ENCODE data around the gene CDH18.

- TF ChIP-seq CTCF (conservative IDR thresholded peaks at IDR 0.05; ENCODE audit: low read length), result no peak
- TF ChIP-seq EZH2phosphoT487 (IDR thresholded peaks at IDR 0.05; ENCODE audit: borderline replicate concordance), result no peak
These were observed 113.2 kb downstream of the CDH18 start for GRCh38 chr5:19874811-19875210.
